Retinal pigment epithelial cell (primary cell): ENCODE results near the gene CSMD2.

Experiments
- DNase-seq: peaks from one replicate; pipeline ENCODE4 v3.0.0-alpha.2; 2010; ENCODE audit warnings: low read depth
- H3K4me3 ChIP-seq: 2 replicates; pipeline ENCODE4 v1.5.1; 2011; ENCODE audit warnings: mild to moderate bottlenecking, low read length, control low read depth, moderate library complexity
- CTCF ChIP-seq: conservative IDR thresholded peaks from 2 replicates; pipeline ENCODE4 v1.5.1; 2011; ENCODE audit warnings: low read depth, low read length, control low read depth, inconsistent platforms

The CSMD2 gene

GRCh38 chr1:33687000-33687399 lies 478.0 kb downstream of the CSMD2 start:
- H3K4me3 ChIP-seq, result no peak overlapping the region
- DNase-seq, result no peak
- TF ChIP-seq CTCF, result no peak

- H3K4me3 ChIP-seq, result no peak overlapping the region
- no peak for TF ChIP-seq CTCF
These were observed 478.5 kb downstream of the CSMD2 start for GRCh38 chr1:33686551-33686950.

GRCh38 chr1:33685256-33685655 lies 479.8 kb downstream of the CSMD2 start:
- DNase-seq, result no peak
- no peak for TF ChIP-seq CTCF
- no peak overlapping the region for H3K4me3 ChIP-seq

More at GRCh38 chr1:33686551-33686950, 478.5 kb downstream of the CSMD2 start:
- no peak for DNase-seq

GRCh38 chr1:33684396-33685179 lies 480.4 kb downstream of the CSMD2 start:
- TF ChIP-seq CTCF, result no peak
- no peak overlapping the region for H3K4me3 ChIP-seq
- no peak for DNase-seq

- H3K4me3 ChIP-seq, result no peak overlapping the region
- DNase-seq, result no peak
- TF ChIP-seq CTCF, result no peak
These were observed 481.1 kb downstream of the CSMD2 start for GRCh38 chr1:33683913-33684312.

GRCh38 chr1:33682371-33682770 lies 482.7 kb downstream of the CSMD2 start:
- H3K4me3 ChIP-seq, result no peak overlapping the region
- no peak for DNase-seq
- no peak for TF ChIP-seq CTCF

GRCh38 chr1:33680281-33680840 lies 484.7 kb downstream of the CSMD2 start:
- DNase-seq, result no peak
- H3K4me3 ChIP-seq, result no peak overlapping the region
- TF ChIP-seq CTCF, result no peak
